ENCODE measurements around the gene NAT9.

Gene NAT9

DNA sequence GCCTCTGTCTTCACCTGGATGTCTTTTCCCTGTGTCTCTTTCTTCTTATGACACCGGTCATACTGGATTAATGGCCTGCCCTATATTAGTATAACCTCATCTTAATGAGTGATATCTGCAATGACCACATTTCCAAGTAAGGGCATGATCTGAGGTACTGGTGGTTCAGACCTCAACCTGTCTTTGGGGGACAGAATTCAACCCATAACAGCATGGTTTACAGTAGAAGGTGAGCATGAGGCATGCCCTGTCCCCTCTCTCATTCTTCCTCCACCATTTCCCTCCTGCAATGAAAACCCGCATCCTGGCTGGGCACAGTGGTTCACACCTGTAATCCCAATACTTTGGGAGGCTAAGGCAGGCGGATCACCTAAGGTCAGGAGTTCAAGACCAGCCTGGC, 41.9 kb downstream of the NAT9 start:
- no peak overlapping the region for H3K9ac ChIP-seq (ENCODE audit: low read length)
- H3K4me1 ChIP-seq (ENCODE audit: control insufficient read depth in 1 of 2, insufficient read depth in 2 of 2, low read length in 2 of 2): peaks cover 9 to 11% of the 10 kb centered on the region in 2 experiments
- H3K79me2 ChIP-seq (ENCODE audit: control insufficient read depth, insufficient read depth, low read length, poor library complexity): no peaks in the 10 kb centered on the region
- H3K4ac ChIP-seq (ENCODE audit: low read depth, low read length): no peak overlapping the region
- H3K23ac ChIP-seq (ENCODE audit: low read length): no peak overlapping the region
- H3K4me3 ChIP-seq (ENCODE audit: low read depth, low read length): no peak overlapping the region
- peaks cover 18% of the 10 kb centered on the region for H3K27me3 ChIP-seq (ENCODE audit: insufficient read depth, low read length)
- H4K8ac ChIP-seq (ENCODE audit: low read depth, low read length): no peak overlapping the region
- H3K9me3 ChIP-seq (ENCODE audit: insufficient read depth, low read depth, low read length): peaks cover 7% of the 10 kb centered on the region
- no peaks in the 10 kb centered on the region for H3K79me1 ChIP-seq (ENCODE audit: low read length)
- no peak overlapping the region for H2AFZ ChIP-seq (ENCODE audit: insufficient read depth, low read length, poor library complexity)
- no peak overlapping the region for H2AK5ac ChIP-seq (ENCODE audit: low read length)
- no peak overlapping the region for H3K27ac ChIP-seq (ENCODE audit: low read depth, low read length)
- H3K14ac ChIP-seq (ENCODE audit: low read length): no peak overlapping the region
- no peak overlapping the region for H3K18ac ChIP-seq (ENCODE audit: low read length)
- DNase-seq: no peak
- no peak overlapping the region for H2BK12ac ChIP-seq (ENCODE audit: low read length)
- no peak overlapping the region for H3K4me2 ChIP-seq (ENCODE audit: low read length)
- no peak overlapping the region for H2BK120ac ChIP-seq (ENCODE audit: insufficient read depth, low read length, poor library complexity)
- no peak overlapping the region for H4K91ac ChIP-seq (ENCODE audit: low read depth, low read length)
- H2BK5ac ChIP-seq (ENCODE audit: low read depth, low read length, poor library complexity): no peak overlapping the region
- no peak overlapping the region for H4K12ac ChIP-seq (ENCODE audit: low read depth, low read length)
- no peaks in the 10 kb centered on the region for H3K36me3 ChIP-seq (ENCODE audit: control insufficient read depth in 1 of 2, insufficient read depth in 2 of 2, low read length in 2 of 2)
- no CpG with 5 or more reads among the region's 3 CpGs for WGBS (ENCODE audit: extremely low coverage, insufficient coverage, insufficient read length)

DNA sequence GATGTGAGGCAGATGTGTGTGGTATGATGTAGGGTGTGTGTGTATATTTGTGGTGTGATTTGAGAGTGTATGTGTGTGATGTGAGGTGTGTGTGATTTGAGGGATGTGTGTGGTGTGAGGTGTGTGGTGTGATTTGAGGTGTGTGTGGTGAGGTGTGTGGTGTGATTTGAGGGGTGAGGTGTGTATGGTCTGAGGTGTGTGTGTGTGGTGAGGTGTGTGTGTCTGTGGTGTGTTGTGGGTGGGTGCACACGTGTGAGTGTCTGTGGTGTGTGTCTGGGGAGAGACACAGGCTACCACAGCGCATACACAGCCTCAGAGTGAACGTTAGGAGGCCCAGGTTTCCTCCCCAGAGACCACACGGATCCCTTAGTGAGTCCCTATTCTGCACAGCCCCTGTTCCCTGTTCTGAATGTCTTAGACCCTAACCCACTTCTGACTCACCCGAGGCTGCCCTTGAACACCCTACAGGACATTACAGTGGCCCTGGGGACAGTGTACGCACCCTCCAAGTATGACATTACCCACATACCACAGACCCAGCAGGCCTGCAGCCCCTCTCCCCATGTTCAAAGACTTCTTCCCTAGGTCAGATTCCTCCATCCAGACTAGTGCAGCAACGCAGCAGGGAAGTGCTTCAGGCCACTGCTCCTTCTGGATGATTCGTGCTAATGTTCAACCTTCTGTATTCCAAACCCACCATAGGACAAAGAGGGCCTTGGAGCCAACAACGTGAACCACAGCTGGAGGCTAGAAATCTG, 42.6 kb downstream of the NAT9 start:
- Histone ChIP-seq H4K8ac (ENCODE audit: low read depth, low read length) (no peak overlapping the region), H3K4ac (ENCODE audit: low read depth, low read length) (no peak overlapping the region), H4K12ac (ENCODE audit: low read depth, low read length) (no peak overlapping the region), H2BK12ac (ENCODE audit: low read length) (no peak overlapping the region), H3K4me3 (ENCODE audit: low read depth, low read length) (peak overlapping the region; percentile 33), H3K23ac (ENCODE audit: low read length) (no peak overlapping the region), H3K79me2 (ENCODE audit: control insufficient read depth, insufficient read depth, low read length, poor library complexity) (no peaks in the 10 kb centered on the region), H2AFZ (ENCODE audit: insufficient read depth, low read length, poor library complexity) (no peak overlapping the region), H3K27ac (ENCODE audit: low read depth, low read length) (no peak overlapping the region), H4K91ac (ENCODE audit: low read depth, low read length) (no peak overlapping the region), H2AK5ac (ENCODE audit: low read length) (no peak overlapping the region), H3K18ac (ENCODE audit: low read length) (no peak overlapping the region), H3K79me1 (ENCODE audit: low read length) (no peaks in the 10 kb centered on the region), H2BK5ac (ENCODE audit: low read depth, low read length, poor library complexity) (no peak overlapping the region), H3K9me3 (ENCODE audit: insufficient read depth, low read depth, low read length) (peaks cover 7% of the 10 kb centered on the region), H3K14ac (ENCODE audit: low read length) (no peak overlapping the region), H3K36me3 (ENCODE audit: control insufficient read depth in 1 of 2, insufficient read depth in 2 of 2, low read length in 2 of 2) (no peaks in the 10 kb centered on the region), H3K4me2 (ENCODE audit: low read length) (no peak overlapping the region), H2BK120ac (ENCODE audit: insufficient read depth, low read length, poor library complexity) (no peak overlapping the region), H3K27me3 (ENCODE audit: insufficient read depth, low read length) (peaks cover 18% of the 10 kb centered on the region), H3K9ac (ENCODE audit: low read length) (no peak overlapping the region), H3K4me1 (ENCODE audit: control insufficient read depth in 1 of 2, insufficient read depth in 2 of 2, low read length in 2 of 2) (peaks cover 9 to 11% of the 10 kb centered on the region in 2 experiments)
- DNase-seq: no peak
- no CpG with 5 or more reads among the region's 9 CpGs for WGBS (ENCODE audit: extremely low coverage, insufficient coverage, insufficient read length)

DNA sequence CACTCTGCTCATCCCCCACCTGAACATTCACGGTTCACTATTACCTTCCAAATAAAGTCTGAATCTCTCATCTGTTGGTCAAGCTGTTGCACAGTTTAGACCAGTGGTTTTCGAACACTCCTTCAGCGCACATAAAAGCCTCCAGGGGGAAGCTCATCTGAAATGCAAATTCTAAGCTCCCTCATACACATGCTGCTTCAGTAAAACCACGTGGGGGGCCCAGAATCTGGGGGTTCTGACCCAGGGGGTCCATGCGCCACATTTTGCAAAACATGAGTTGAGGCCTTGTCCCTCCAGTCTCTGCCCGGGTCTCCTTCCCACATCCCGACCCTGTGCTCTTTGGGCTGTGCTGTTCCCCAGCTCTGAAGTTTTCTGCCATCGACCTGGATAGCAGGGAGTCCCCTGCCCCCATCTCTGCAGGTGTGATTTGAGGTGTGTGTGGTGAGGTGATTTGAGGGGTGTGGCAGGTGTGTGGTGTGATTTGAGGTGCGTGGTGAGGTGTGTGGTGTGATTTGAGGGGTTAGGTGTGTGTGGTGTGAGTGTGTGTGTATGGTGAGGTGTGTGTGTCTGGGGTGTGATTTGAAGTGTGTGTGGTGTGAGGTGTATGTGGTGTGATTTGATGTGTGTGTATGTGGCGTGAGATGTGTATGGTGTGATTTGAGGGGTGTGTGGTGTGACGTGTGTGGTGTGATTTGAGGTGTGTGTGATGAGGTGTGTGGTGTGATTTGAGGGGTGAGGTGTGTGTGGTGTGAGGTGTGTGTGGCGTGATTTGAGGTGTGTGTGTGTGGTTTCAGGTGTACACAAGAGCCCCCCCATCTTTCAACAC, 43.9 kb downstream of the NAT9 start:
- peaks cover 15% of the 10 kb centered on the region for H3K27me3 ChIP-seq (ENCODE audit: insufficient read depth, low read length)
- DNase-seq: no peak
- H3K4me1 ChIP-seq (ENCODE audit: control insufficient read depth in 1 of 2, insufficient read depth in 2 of 2, low read length in 2 of 2): peaks cover 5% of the 10 kb centered on the region in 2 experiments
- no peak overlapping the region for H3K14ac ChIP-seq (ENCODE audit: low read length)
- no peak overlapping the region for H2BK12ac ChIP-seq (ENCODE audit: low read length)
- no peak overlapping the region for H2BK120ac ChIP-seq (ENCODE audit: insufficient read depth, low read length, poor library complexity)
- no peak overlapping the region for H3K4me3 ChIP-seq (ENCODE audit: low read depth, low read length)
- H3K18ac ChIP-seq (ENCODE audit: low read length): no peak overlapping the region
- peaks cover 7% of the 10 kb centered on the region for H3K9me3 ChIP-seq (ENCODE audit: insufficient read depth, low read depth, low read length)
- no peak overlapping the region for H2AK5ac ChIP-seq (ENCODE audit: low read length)
- no peaks in the 10 kb centered on the region for H3K36me3 ChIP-seq (ENCODE audit: control insufficient read depth in 1 of 2, insufficient read depth in 2 of 2, low read length in 2 of 2)
- H4K91ac ChIP-seq (ENCODE audit: low read depth, low read length): no peak overlapping the region
- H3K9ac ChIP-seq (ENCODE audit: low read length): no peak overlapping the region
- no peak overlapping the region for H3K4ac ChIP-seq (ENCODE audit: low read depth, low read length)
- no peak overlapping the region for H3K27ac ChIP-seq (ENCODE audit: low read depth, low read length)
- H3K79me1 ChIP-seq (ENCODE audit: low read length): no peaks in the 10 kb centered on the region
- H4K8ac ChIP-seq (ENCODE audit: low read depth, low read length): no peak overlapping the region
- peak overlapping the region; percentile 55 for H3K23ac ChIP-seq (ENCODE audit: low read length)
- no peak overlapping the region for H2BK5ac ChIP-seq (ENCODE audit: low read depth, low read length, poor library complexity)
- over 99% methylated on average over 4 of the region's 12 CpGs for WGBS (ENCODE audit: extremely low coverage, insufficient coverage, insufficient read length)
- H3K4me2 ChIP-seq (ENCODE audit: low read length): no peak overlapping the region
- H2AFZ ChIP-seq (ENCODE audit: insufficient read depth, low read length, poor library complexity): no peak overlapping the region
- no peaks in the 10 kb centered on the region for H3K79me2 ChIP-seq (ENCODE audit: control insufficient read depth, insufficient read depth, low read length, poor library complexity)
- no peak overlapping the region for H4K12ac ChIP-seq (ENCODE audit: low read depth, low read length)

DNA sequence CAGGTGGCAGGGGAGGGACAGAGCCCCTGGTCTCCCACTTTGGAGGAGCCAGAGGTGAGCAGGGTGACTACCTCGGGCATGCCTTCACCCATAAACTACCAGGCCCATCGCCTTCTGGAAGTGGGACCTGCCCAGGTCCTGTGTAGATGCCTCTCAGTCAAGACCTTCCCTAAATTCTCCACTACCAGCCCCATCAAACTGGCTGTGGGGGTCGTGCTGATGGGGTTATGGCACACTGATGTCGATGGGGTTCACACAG, 44.9 kb downstream of the NAT9 start:
- WGBS (ENCODE audit: extremely low coverage, insufficient coverage, insufficient read length): no CpG with 5 or more reads among the region's 4 CpGs
- Histone ChIP-seq H3K23ac (ENCODE audit: low read length) (no peak overlapping the region), H2BK120ac (ENCODE audit: insufficient read depth, low read length, poor library complexity) (no peak overlapping the region), H2AFZ (ENCODE audit: insufficient read depth, low read length, poor library complexity) (no peak overlapping the region), H3K79me2 (ENCODE audit: control insufficient read depth, insufficient read depth, low read length, poor library complexity) (no peaks in the 10 kb centered on the region), H2BK12ac (ENCODE audit: low read length) (no peak overlapping the region), H3K27ac (ENCODE audit: low read depth, low read length) (no peak overlapping the region), H3K4ac (ENCODE audit: low read depth, low read length) (no peak overlapping the region), H3K4me1 (ENCODE audit: control insufficient read depth in 1 of 2, insufficient read depth in 2 of 2, low read length in 2 of 2) (no peaks in the 10 kb centered on the region), H2AK5ac (ENCODE audit: low read length) (no peak overlapping the region), H3K79me1 (ENCODE audit: low read length) (no peaks in the 10 kb centered on the region), H4K12ac (ENCODE audit: low read depth, low read length) (no peak overlapping the region), H3K4me3 (ENCODE audit: low read depth, low read length) (no peak overlapping the region), H3K18ac (ENCODE audit: low read length) (no peak overlapping the region), H4K8ac (ENCODE audit: low read depth, low read length) (no peak overlapping the region), H3K4me2 (ENCODE audit: low read length) (no peak overlapping the region), H3K27me3 (ENCODE audit: insufficient read depth, low read length) (peaks cover 6% of the 10 kb centered on the region), H4K91ac (ENCODE audit: low read depth, low read length) (no peak overlapping the region), H3K14ac (ENCODE audit: low read length) (no peak overlapping the region), H3K36me3 (ENCODE audit: control insufficient read depth in 1 of 2, insufficient read depth in 2 of 2, low read length in 2 of 2) (no peaks in the 10 kb centered on the region), H3K9ac (ENCODE audit: low read length) (no peak overlapping the region), H3K9me3 (ENCODE audit: insufficient read depth, low read depth, low read length) (peaks cover 7% of the 10 kb centered on the region), H2BK5ac (ENCODE audit: low read depth, low read length, poor library complexity) (no peak overlapping the region)
- DNase-seq: no peak

Measured in trophoblast cell (in vitro differentiated cells and primary cell).